Astrocyte (in vitro differentiated cells and primary cell): ENCODE results near the gene PDE9A. TPM values are rescaled to one million over a fixed set of nuclear protein-coding genes. Genes with fewer than 3 reads are reported as not detected.

Experiments
- DNase-seq: peaks from one replicate; pipeline ENCODE4 v3.0.0-alpha.2; 2010; ENCODE audit warnings: low read depth
- FAIRE-seq: peaks from 2 replicates; lab custom pipeline; 2011; peaks lifted over from hg19 to GRCh38; lab: Jason Lieb, UNC
- H2AFZ ChIP-seq: 2 replicates; pipeline ENCODE4 v1.6.0; 2012; ENCODE audit warnings: low read depth, low read length, inconsistent platforms
- H3K27ac ChIP-seq: 2 replicates; pipeline ENCODE4 v1.5.1; 2011; ENCODE audit warnings: low read depth, low read length, inconsistent platforms
- H3K27me3 ChIP-seq: 2 replicates; pipeline ENCODE4 v1.6.0; 2011; ENCODE audit warnings: low read length, inconsistent platforms; ENCODE audit not compliant: insufficient read depth
- H3K36me3 ChIP-seq: 2 replicates; pipeline ENCODE4 v1.5.1; 2011; ENCODE audit warnings: low read length, inconsistent platforms; ENCODE audit not compliant: insufficient read depth
- H3K4me1 ChIP-seq: 2 replicates; pipeline ENCODE4 v1.5.1; 2011; ENCODE audit warnings: low read length, inconsistent platforms; ENCODE audit not compliant: insufficient read depth
- H3K4me2 ChIP-seq: 2 replicates; pipeline ENCODE4 v1.6.0; 2012; ENCODE audit warnings: low read length, inconsistent platforms
- H3K4me3 ChIP-seq: 2 replicates; pipeline ENCODE4 v1.5.1; 2011; ENCODE audit warnings: low read depth, mild to moderate bottlenecking, low read length, inconsistent platforms; ENCODE audit not compliant: insufficient read depth
- H3K79me2 ChIP-seq: 2 replicates; pipeline ENCODE4 v1.6.0; 2012; ENCODE audit warnings: mild to moderate bottlenecking, low read length, inconsistent platforms; ENCODE audit not compliant: insufficient read depth
- H3K9ac ChIP-seq: 2 replicates; pipeline ENCODE4 v1.6.0; 2012; ENCODE audit warnings: mild to moderate bottlenecking, low read length, inconsistent platforms
- H3K9me3 ChIP-seq: 2 replicates; pipeline ENCODE4 v1.5.1; 2012; ENCODE audit warnings: low read depth, mild to moderate bottlenecking, low read length, inconsistent platforms; ENCODE audit not compliant: insufficient read depth
- H4K20me1 ChIP-seq: 2 replicates; pipeline ENCODE4 v1.6.0; 2012; ENCODE audit warnings: low read length, inconsistent platforms; ENCODE audit not compliant: insufficient read depth
- H3K27ac Mint-ChIP-seq: one replicate; pipeline ENCODE4 v1.8.0; 2021; ENCODE audit warnings: mild to moderate bottlenecking, mixed read lengths; ENCODE audit not compliant: unreplicated experiment
- H3K27me3 Mint-ChIP-seq: one replicate; pipeline ENCODE4 v1.8.0; 2021; ENCODE audit warnings: low read depth, mixed read lengths; ENCODE audit not compliant: unreplicated experiment
- H3K36me3 Mint-ChIP-seq: one replicate; pipeline ENCODE4 v1.8.0; 2021; ENCODE audit warnings: low read depth, mixed read lengths; ENCODE audit not compliant: unreplicated experiment
- H3K4me1 Mint-ChIP-seq: one replicate; pipeline ENCODE4 v1.8.0; 2021; ENCODE audit warnings: low read depth, mixed read lengths; ENCODE audit not compliant: unreplicated experiment
- H3K4me3 Mint-ChIP-seq: one replicate; pipeline ENCODE4 v1.8.0; 2021; ENCODE audit warnings: mild to moderate bottlenecking, moderate library complexity, mixed read lengths; ENCODE audit not compliant: unreplicated experiment
- H3K9me3 Mint-ChIP-seq: one replicate; pipeline ENCODE4 v1.8.0; 2021; ENCODE audit warnings: mild to moderate bottlenecking, mixed read lengths; ENCODE audit not compliant: unreplicated experiment
- CTCF ChIP-seq: IDR thresholded peaks from 2 replicates; pipeline ENCODE4 v1.5.1; 2011; ENCODE audit warnings: low read depth, mild to moderate bottlenecking, inconsistent platforms, low read length, moderate library complexity; ENCODE audit not compliant: insufficient read depth
- EZH2 ChIP-seq: IDR thresholded peaks from 2 replicates; pipeline ENCODE4 v1.6.1; 2012; ENCODE audit warnings: mild to moderate bottlenecking, low read length, inconsistent platforms; ENCODE audit not compliant: insufficient read depth
- total RNA-seq: library from RNA; stranded (reverse); gene quantifications from 2 replicates; pipeline ENCODE4 v1.2.1, GENCODE V29; 2021

Gene PDE9A
- total RNA-seq, 1 donor from 2014 or later, result 7.8 TPM

- Histone ChIP-seq H3K27me3 (peaks cover 67% of the 10 kb centered on the region), H3K9ac (no peak overlapping the region), H4K20me1 (peaks cover 29% of the 10 kb centered on the region), H3K9me3 (no peaks in the 10 kb centered on the region), H3K4me1 (peaks cover 16% of the 10 kb centered on the region), H3K27ac (no peak overlapping the region), H3K79me2 (no peaks in the 10 kb centered on the region), H2AFZ (no peak overlapping the region), H3K4me3 (no peak overlapping the region), H3K4me2 (no peak overlapping the region), H3K36me3 (no peaks in the 10 kb centered on the region)
- Mint-ChIP-seq H3K27me3 (peaks cover 56% of the 10 kb centered on the region), H3K4me3 (no peak overlapping the region), H3K36me3 (peaks cover 16% of the 10 kb centered on the region), H3K9me3 (no peaks in the 10 kb centered on the region), H3K27ac (no peak overlapping the region), H3K4me1 (peaks cover 16% of the 10 kb centered on the region)
- TF ChIP-seq EZH2 (no peak), CTCF (no peak)
- no peak for FAIRE-seq
- no peak for DNase-seq
Observed at GRCh38 chr21:42678618-42679295, 25.3 kb downstream of the PDE9A start.

- Histone ChIP-seq H3K9ac (no peak overlapping the region), H3K36me3 (no peaks in the 10 kb centered on the region), H3K27me3 (peaks cover 67% of the 10 kb centered on the region), H3K4me2 (no peak overlapping the region), H3K9me3 (no peaks in the 10 kb centered on the region), H4K20me1 (peaks cover 26% of the 10 kb centered on the region), H3K4me1 (peaks cover 14% of the 10 kb centered on the region), H3K27ac (no peak overlapping the region), H2AFZ (no peak overlapping the region), H3K4me3 (no peak overlapping the region), H3K79me2 (no peaks in the 10 kb centered on the region)
- peaks cover 16% of the 10 kb centered on the region for H3K36me3 Mint-ChIP-seq
- FAIRE-seq (no peak), DNase-seq (no peak)
- H3K9me3 Mint-ChIP-seq, result no peaks in the 10 kb centered on the region
- H3K4me1 Mint-ChIP-seq, result peaks cover 17% of the 10 kb centered on the region
- H3K27ac Mint-ChIP-seq, result no peak overlapping the region
- H3K4me3 Mint-ChIP-seq, result no peak overlapping the region
- peaks cover 58% of the 10 kb centered on the region for H3K27me3 Mint-ChIP-seq
- no peak for TF ChIP-seq CTCF
- TF ChIP-seq EZH2, result no peak
Observed at GRCh38 chr21:42679319-42680057, 26.1 kb downstream of the PDE9A start.

- H3K27ac ChIP-seq, result no peak overlapping the region
- H3K4me2 ChIP-seq, result no peak overlapping the region
- H3K36me3 Mint-ChIP-seq, result peaks cover 16% of the 10 kb centered on the region
- DNase-seq (no peak), FAIRE-seq (no peak)
- no peak overlapping the region for H2AFZ ChIP-seq
- H3K27me3 ChIP-seq, result peaks cover 62% of the 10 kb centered on the region
- no peak overlapping the region for H3K4me3 Mint-ChIP-seq
- H3K9ac ChIP-seq, result no peak overlapping the region
- TF ChIP-seq CTCF (no peak), EZH2 (no peak)
- H3K27ac Mint-ChIP-seq, result no peak overlapping the region
- no peaks in the 10 kb centered on the region for H3K79me2 ChIP-seq
- H3K27me3 Mint-ChIP-seq, result peaks cover 57% of the 10 kb centered on the region
- H3K4me3 ChIP-seq, result no peak overlapping the region
- no peaks in the 10 kb centered on the region for H3K36me3 ChIP-seq
- peaks cover 14% of the 10 kb centered on the region for H3K4me1 ChIP-seq
- H3K9me3 Mint-ChIP-seq, result no peaks in the 10 kb centered on the region
- no peaks in the 10 kb centered on the region for H3K9me3 ChIP-seq
- H4K20me1 ChIP-seq, result peaks cover 26% of the 10 kb centered on the region
- H3K4me1 Mint-ChIP-seq, result peaks cover 14% of the 10 kb centered on the region
Observed at GRCh38 chr21:42680058-42680330, 26.6 kb downstream of the PDE9A start.
